Activated T-cell treated with anti-CD3 and anti-CD28 coated beads, Interleukin-2, amount 50 U/mL, for 48 hours (primary cell): ENCODE data around the gene FOXP1.

Experiments used
- DNase-seq, 2 experiments: peaks; one replicate each; pipeline ENCODE4 v3.0.0-alpha.2; 2020

The FOXP1 gene

DNA sequence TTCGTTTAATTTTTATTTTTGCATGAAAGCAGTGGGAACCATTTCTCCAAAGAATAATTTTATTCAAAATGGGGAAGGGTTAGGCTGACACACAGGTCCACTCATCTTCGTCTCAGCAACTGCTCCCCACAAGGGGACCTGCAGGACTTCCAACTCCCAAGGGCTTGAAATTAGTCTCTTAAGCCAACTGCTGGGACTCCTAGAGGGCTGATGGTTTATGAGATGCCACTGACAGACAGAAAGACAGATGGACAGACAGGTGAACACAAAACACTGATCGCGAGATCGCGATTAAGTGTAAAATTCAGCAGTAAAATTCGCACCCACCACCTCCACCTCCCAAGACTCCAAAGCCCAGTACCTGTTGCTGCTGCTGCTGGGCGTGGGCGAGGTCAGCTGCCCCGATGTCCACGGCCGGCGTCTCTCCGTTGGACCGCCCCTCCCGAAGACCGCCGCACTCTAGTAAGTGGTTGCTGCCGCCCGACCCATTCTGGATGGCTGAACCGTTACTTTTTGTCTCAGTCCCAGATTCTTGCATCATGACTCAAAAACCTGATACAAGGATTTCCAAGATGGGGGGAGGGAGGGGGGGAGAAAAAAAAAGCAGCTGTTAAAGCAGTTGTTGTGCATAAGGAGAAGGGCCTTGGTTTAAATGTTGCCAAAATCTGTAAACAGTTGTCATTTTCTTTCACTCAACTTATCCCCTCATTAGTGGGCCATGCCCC lies 385.5 kb downstream of the FOXP1 start:
- no peak for DNase-seq

DNA sequence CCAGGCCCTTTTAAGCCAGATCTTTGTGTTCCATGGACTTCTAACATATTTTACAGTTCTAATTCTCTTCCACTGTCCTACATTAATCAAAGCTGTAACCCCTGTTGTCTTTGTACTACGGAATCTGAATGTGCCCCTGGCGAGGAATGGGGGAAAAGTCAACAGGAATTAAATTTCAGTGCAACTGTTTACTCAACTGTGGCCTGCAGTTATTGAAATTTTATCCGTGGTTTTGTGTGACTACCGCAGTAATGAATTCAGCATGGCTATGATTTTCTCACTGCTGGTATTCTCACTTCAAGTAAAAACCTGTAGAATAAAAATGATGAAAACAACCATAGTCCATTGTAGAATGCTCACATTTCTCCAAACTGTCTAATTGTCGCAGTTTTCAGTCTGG lies 388.0 kb downstream of the FOXP1 start:
- DNase-seq = no peak

- DNase-seq = no peak
These were observed 388.7 kb downstream of the FOXP1 start for GRCh38 chr3:71194785-71195184.

GRCh38 chr3:71191031-71191482 lies 392.5 kb downstream of the FOXP1 start:
- no peak for DNase-seq

- DNase-seq = no peak
These were observed 394.0 kb downstream of the FOXP1 start for GRCh38 chr3:71189480-71189879.

GRCh38 chr3:71187715-71188114 lies 395.8 kb downstream of the FOXP1 start:
- no peak for DNase-seq

DNA sequence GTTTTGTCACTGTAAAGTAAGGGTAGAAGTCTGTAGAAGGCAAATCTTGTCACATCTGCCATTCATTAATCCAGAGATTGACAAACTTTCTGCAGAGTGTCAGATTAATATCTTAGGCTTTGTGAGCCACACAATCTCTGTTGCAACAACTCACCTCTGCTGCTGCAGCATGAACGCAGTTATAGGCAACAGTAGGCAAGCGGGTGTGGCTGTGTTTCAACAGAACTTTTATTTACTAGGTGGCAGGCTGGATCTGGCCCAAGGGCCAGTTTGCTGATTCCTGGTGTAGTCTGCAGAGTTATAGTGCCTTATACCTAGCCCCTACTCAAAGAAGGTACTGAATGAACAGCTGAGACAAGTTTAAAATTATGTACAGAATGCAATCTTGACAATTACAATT lies 396.7 kb downstream of the FOXP1 start:
- no peak for DNase-seq

GRCh38 chr3:71185733-71186455 lies 397.6 kb downstream of the FOXP1 start:
- DNase-seq = no peak

GRCh38 chr3:71184252-71184651 lies 399.3 kb downstream of the FOXP1 start:
- DNase-seq = no peak

GRCh38 chr3:71183549-71183948 lies 400.0 kb downstream of the FOXP1 start:
- no peak for DNase-seq

GRCh38 chr3:71180524-71180923 lies 403.0 kb downstream of the FOXP1 start:
- DNase-seq = no peak

DNA sequence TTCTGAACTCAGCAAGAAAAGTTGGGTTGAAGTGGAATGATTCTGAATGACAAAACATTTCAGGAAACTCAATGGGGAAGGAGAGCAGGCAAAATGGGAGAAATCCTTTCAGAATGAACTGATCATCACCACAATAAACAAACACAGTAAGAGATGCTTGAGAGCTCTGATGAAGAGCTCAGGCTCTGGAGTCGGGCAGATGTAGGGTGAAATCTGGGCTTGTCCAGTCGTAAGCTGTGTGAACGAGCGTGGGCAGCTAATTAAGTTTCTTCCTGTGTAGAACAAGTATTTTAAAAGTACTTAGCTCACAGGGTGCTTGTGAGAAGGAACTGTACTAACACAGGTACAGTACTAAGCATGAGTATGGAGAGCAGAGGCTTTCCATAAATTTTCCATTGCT lies 406.2 kb downstream of the FOXP1 start:
- no peak for DNase-seq

GRCh38 chr3:71176366-71176765 lies 407.2 kb downstream of the FOXP1 start:
- DNase-seq = no peak

DNA sequence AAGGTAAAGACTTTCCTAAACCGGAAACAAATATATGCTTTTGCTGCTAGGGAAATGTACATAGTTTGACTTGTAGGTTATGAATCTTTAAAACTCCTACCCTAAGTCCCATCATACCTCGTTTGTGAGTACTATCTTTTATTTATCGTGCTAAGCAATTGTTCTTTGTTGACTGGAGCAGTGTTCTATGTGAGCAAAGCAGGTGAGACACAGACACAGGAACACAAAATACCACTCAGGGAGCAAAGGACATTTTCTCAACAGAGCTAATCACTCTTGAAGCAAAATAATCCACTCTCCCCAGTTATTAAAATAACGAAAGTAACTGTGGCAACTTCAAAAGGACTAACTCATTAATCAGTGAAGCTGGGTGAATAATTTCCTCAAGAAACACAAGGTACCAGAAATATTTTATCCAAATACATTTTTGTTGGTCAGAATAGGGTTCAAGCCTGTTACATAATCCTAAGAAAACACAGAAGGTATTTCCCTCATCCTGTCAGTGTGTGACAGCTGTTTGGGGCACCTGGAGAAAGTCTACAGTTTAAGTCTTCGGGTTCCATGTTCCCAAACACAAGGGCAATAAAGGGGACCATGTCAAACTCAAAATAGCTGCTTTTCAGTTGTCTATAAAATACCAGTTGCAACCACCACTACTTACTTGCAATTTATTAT lies 407.7 kb downstream of the FOXP1 start:
- no peak for DNase-seq

DNA sequence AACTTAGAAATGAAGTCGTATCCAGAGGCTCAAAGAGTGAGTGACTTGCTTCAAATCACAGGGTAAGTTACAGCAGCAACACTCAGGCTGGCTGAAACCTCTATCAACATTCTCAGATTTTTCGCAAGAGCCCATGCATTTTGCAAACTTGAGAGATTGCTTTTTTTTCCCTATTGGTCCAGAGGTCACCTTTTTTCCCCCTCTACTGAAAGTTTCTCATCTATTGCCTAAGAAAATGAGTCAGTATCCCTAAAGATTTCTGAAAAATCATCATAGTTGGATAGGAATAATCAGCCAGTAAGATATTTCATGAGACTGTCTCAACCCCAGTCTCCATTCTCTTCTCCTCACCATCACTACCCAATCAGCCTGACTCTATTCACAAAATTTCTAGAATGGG lies 410.6 kb downstream of the FOXP1 start:
- no peak for DNase-seq

- no peak for DNase-seq
These were observed 411.3 kb downstream of the FOXP1 start for GRCh38 chr3:71172189-71172588.

DNA sequence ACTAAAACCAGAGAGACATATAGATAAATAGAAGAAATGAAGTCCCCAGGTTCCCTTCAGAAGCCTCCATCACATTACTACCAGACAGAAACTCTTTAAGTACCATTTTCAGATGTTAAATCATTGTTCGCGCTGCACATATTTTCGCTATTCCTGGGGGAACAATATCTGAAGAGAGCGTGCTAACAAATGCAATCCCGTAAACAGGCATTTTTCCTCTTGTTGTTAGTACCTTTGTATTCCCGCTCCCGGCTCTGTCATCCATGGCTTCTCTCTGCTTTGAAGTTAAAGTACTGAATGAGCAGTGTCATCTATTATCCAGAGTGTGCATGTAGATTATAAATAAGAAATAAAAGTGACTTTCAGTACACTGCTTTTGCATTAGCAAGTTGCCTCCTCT lies 412.3 kb downstream of the FOXP1 start:
- no peak for DNase-seq

DNA sequence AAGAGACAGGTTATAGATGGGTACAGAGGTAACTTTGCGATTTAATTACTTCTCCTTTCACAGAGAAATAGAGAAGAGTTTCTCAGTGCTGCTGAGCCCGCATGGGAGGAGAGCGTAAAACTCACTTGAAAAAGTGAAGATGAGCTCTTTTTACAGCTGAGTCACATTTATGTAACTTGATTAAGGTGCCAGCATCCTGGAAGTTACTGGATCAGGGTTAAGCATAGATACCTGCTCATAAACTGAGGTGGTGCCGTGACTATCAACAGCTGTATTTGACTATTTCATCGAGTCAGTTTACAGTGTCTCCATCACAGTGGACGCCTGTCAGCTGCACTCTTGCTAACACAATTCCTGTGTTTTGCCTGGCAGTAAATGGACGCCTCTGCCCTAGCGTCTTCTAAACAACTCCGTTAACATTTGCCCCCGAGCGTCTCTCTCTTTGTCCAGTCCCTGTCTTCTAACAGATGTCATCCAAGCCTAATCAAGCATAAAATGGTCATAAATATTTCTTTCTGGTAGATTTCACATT lies 414.6 kb downstream of the FOXP1 start:
- DNase-seq = no peak

- DNase-seq = no peak
These were observed 415.3 kb downstream of the FOXP1 start for GRCh38 chr3:71168121-71168721.

- DNase-seq = no peak
These were observed 416.9 kb downstream of the FOXP1 start for GRCh38 chr3:71166339-71167240.

GRCh38 chr3:71164881-71165280 lies 418.6 kb downstream of the FOXP1 start:
- DNase-seq = no peak
